T-helper 17 cell (primary cell): ENCODE measurements around the gene C19orf85. TPM values are rescaled to one million over a fixed set of nuclear protein-coding genes. Genes with fewer than 3 reads are reported as not detected.

ENCODE experiments used
- ATAC-seq: fragments of 150-1000 bp; cut with Tn5 transposase; 2 replicates; pipeline ENCODE4 v1.10.0; 2021; ENCODE audit warnings: mild to moderate bottlenecking, moderate library complexity
- DNase-seq, 3 donors: peaks; one replicate each; pipeline versions ENCODE4 v3.0.0 to v3.0.0-alpha.2; 2020 to 2021
- H3K9me3 ChIP-seq: one replicate; pipeline ENCODE4 v1.7.0; 2013; ENCODE audit warnings: low read length, mild to moderate bottlenecking; ENCODE audit not compliant: control insufficient read depth, poor library complexity, severe bottlenecking
- H3K27ac Mint-ChIP-seq: one replicate; pipeline ENCODE4 v1.8.0; 2022; ENCODE audit warnings: mild to moderate bottlenecking, moderate library complexity, mixed read lengths
- H3K27me3 Mint-ChIP-seq: one replicate; pipeline ENCODE4 v1.8.0; 2022; ENCODE audit warnings: mixed read lengths
- H3K36me3 Mint-ChIP-seq: one replicate; pipeline ENCODE4 v1.8.0; 2022; ENCODE audit warnings: low read depth, mixed read lengths
- H3K4me1 Mint-ChIP-seq: one replicate; pipeline ENCODE4 v1.8.0; 2022; ENCODE audit warnings: mild to moderate bottlenecking, mixed read lengths
- H3K4me3 Mint-ChIP-seq: one replicate; pipeline ENCODE4 v1.8.0; 2022; ENCODE audit warnings: mild to moderate bottlenecking, moderate library complexity, mixed read lengths
- total RNA-seq, 4 donors: library from RNA in 2 of 4; stranded (reverse) in 2 of 4; gene quantifications; one replicate each; pipeline ENCODE4 v1.2.3 and lab custom pipeline; 2022 to 2026

The C19orf85 gene
- total RNA-seq, 2 donors from 2014 or later: not detected

DNA sequence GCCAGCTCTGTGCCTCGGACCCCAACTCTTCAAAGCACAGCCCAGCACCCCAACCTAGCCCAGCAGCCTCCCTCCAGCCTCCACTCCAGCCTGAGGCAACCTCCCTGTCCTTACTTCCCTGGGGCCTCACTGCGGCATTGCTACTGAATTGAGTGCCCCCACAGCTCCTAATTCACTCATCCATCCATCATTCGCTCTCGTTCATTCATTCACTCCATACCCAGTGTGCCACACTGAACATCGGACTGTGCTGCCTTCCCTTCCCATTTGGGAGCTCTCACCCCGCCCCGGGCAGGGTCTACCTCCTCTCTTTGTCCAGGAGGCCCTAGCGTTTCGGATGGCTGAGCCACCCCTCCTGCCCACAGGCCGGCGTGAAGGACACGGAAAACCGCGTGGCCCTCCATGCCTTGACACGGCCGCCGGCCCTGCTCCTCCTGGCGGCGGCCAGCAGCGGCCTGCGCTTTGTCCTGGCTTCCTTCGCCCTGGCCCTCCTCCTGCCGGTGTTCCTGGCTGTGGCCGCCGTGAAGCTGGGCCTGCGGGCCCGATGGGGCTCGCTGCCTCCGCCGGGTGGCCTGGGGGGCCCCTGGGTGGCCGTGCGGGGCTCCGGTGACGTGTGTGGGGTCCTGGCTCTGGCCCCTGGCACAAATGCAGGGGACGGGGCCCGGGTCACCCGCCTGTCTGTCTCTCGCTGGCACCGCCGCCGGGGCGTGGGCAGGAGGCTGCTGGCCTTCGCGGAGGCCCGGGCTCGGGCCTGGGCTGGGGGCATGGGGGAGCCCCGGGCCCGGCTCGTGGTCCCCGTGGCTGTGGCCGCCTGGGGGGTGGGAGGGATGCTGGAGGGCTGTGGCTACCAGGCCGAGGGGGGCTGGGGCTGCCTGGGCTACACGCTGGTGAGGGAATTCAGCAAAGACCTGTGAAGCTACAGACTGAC, 21.8 kb upstream of the C19orf85 start:
- Mint-ChIP-seq H3K27me3 (no peaks in the 10 kb centered on the region), H3K4me3 (peak overlapping the region; percentile 82), H3K27ac (peak overlapping the region; percentile 89), H3K36me3 (no peaks in the 10 kb centered on the region), H3K4me1 (peaks cover 3% of the 10 kb centered on the region)
- DNase-seq: no peak
- ATAC-seq: no peak
- H3K9me3 ChIP-seq: no peaks in the 10 kb centered on the region

DNA sequence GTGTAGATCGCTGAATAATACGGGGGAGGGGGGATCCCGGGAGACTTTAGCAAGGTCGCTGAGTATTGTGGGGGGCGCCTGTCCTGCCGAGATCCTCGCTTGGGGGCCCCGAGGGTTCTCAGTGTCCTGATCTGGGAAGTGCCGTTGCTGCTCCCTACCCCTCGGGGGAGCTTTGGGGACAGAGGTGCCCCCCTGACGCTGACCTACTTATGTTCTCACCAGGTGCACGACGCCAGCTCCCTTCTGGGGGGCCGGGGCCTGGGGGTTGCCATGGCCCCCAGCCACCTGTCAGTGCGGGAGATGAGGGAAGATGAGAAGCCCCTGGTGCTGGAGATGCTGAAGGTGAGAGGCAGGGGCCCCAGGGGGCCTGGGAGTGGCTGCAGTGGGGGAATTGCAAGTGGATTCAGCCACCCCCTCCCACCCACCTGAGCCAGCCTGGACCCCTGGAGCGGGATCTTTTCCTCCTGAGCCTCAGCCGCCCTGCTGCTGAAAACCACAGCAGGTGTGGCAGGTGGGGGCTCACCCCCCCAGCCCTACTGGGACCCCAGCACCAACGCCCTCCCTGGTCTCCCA, 21.0 kb upstream of the C19orf85 start:
- peak; percentile 20 for ATAC-seq
- Mint-ChIP-seq H3K4me1 (peaks cover 3% of the 10 kb centered on the region), H3K27me3 (no peaks in the 10 kb centered on the region), H3K4me3 (peak overlapping the region; percentile 82), H3K36me3 (no peaks in the 10 kb centered on the region), H3K27ac (peak overlapping the region; percentile 89)
- no peak for DNase-seq
- no peaks in the 10 kb centered on the region for H3K9me3 ChIP-seq

DNA sequence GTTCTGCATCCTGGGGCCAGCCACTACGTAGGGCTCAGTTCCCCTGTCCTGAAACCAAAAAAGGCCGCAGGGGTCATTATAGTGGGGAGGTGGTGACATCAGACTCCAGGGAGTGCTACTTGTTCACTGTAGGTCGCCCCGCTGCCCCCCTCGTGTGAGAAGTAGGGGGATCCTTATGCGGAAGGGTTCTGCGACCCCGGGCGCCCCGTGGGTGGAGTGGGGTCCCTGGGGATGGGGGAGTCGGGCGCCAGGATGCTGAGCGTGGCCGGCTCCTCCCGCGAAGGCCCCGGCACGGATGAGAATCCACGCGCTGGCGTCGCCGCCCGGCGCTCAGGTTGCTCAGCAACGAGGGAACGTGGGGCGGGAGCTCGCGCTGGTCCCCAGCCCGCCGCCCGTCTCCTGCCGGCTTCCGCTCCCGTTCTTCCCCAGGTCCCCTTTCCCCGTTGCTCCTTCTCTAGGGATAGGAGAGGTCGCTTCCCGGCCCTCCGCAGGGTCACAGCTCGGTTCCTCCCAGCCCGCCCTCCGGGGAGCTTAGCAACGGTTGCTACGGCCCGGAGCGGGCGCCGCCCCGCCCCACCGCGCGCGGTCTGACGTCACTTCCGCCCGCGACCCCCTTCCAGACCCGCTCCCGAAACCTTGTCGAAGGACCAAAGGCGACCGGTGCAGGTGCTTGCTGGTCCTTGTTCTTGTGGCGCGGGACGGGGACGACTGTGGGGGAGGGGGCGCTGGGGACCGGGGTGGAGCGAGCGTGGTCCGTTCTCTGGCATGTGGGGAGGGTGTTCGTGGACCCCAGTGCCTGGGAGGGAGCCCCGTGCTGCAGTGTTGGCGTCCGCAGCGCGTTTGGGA, 20.3 kb upstream of the C19orf85 start, which contains the start of gene NAT14:
TSS of gene NAT14 (plus strand) at position 596 of the 846 bp plus-strand sequence. CDS start 521 bp downstream, outside the sequence.
- Mint-ChIP-seq H3K27me3 (no peaks in the 10 kb centered on the region), H3K27ac (peak within 1 kb of the TSS; percentile 89), H3K4me3 (peak within 1 kb of the TSS; percentile 82), H3K36me3 (no peaks in the 10 kb centered on the region), H3K4me1 (peaks cover 6% of the 10 kb centered on the region)
- no peaks in the 10 kb centered on the region for H3K9me3 ChIP-seq
- peak; percentile 75 for ATAC-seq
- DNase-seq: peak; percentile 54 to 58 (median 56)

DNA sequence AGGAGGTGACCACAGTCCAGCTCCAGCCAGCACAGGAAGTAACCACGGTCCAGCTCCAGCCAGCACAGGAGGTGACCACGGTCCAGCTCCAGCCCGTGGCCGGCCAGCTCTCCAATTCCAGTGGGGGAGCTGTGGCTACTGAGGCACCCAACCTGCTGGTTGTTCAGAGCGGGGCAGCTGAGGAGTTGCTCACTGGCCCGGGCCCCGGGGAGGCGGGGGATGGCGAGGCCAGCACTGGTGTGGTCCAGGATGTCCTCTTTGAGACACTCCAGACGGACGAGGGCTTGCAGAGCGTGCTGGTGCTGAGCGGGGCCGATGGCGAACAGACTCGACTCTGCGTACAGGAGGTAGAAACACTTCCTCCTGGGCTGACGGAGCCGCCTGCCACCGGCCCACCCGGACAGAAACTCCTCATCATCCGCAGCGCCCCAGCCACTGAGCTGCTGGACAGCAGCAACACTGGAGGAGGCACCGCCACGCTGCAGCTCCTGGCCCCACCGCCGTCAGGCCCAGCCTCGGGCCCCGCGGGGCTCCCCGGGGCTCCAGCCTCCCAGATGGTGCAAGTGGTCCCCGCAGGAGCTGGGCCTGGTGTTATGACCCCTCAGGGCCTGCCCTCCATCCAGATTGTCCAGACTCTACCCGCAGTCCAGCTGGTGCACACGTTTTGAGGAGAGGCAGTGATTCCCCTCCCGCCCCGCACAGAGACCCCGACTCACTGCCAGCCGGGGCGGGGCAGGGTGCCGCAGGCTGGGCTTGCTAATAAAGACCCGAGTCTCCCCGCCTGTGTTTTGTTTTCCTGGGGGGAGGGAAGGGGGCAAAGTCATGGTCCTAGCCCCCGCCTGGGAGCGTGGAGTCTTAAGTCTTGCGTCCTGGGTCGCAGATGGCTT, 19.4 kb upstream of the C19orf85 start:
- peak overlapping the region; percentile 89 for H3K27ac Mint-ChIP-seq

DNA sequence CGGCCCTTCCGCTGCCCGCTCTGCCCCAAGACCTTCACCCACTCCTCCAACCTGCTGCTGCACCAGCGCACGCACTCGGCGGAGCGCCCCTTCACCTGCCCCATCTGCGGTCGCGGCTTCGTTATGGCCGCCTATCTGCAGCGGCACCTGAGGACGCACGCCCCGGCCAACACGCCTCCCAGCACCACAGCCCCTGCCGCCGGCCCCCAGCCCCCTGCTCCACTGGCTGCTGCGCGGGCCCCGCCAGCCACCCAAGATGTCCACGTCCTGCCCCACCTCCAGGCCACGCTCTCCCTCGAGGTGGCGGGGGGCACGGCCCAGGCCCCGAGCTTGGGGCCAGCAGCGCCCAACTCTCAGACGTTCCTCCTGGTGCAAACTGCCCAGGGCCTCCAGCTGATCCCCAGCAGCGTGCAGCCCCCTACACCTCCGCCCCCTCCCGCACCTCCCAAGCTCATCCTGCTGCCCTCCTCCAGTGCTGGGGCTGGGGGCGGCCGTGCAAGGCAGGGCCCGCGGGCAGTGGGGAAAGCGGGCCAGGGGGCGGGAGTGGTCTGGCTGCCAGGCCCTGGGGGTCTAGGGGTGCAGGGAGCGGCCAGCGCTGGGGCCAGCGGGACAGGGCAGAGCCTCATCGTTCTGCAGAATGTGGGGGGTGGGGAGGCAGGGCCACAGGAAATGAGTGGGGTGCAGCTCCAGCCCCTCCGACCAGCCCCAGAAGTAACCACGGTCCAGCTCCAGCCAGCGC, 18.6 kb upstream of the C19orf85 start:
- ATAC-seq: no peak
- no peak overlapping the region for H3K27ac Mint-ChIP-seq

More for the DNA sequence above, 19.4 kb upstream of the C19orf85 start:
- H3K4me3 Mint-ChIP-seq: peak overlapping the region; percentile 82
- peaks cover 14% of the 10 kb centered on the region for H3K4me1 Mint-ChIP-seq
- H3K36me3 Mint-ChIP-seq: no peaks in the 10 kb centered on the region
- ATAC-seq (no peak), DNase-seq (no peak)
- no peaks in the 10 kb centered on the region for H3K27me3 Mint-ChIP-seq
- no peaks in the 10 kb centered on the region for H3K9me3 ChIP-seq

DNA sequence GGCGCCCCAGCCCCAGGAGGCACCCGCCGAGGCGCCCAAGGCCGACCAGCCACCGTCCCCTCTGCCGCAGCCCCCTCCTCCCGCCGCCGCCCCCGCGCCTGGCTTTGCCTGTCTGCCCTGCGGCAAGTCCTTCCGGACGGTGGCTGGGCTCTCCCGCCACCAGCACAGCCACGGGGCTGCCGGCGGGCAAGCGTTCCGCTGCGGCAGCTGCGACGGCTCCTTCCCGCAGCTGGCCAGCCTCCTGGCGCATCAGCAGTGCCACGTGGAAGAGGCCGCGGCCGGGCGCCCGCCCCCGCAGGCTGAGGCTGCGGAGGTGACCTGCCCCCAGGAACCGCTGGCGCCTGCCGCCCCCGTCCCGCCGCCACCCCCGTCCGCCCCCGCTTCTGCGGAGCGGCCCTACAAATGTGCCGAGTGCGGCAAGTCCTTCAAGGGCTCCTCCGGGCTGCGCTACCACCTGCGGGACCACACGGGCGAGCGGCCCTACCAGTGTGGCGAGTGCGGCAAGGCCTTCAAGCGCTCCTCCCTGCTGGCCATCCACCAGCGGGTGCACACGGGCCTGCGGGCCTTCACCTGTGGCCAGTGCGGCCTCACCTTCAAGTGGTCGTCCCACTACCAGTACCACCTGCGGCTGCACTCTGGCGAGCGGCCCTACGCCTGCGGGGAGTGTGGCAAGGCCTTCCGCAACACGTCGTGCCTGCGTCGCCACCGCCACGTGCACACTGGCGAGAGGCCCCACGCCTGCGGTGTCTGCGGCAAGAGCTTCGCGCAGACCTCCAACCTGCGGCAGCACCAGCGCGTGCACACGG, 17.8 kb upstream of the C19orf85 start:
- peaks cover 26% of the 10 kb centered on the region for H3K4me1 Mint-ChIP-seq
- ATAC-seq: no peak
- DNase-seq: no peak
- H3K27ac Mint-ChIP-seq: no peak overlapping the region
- no peak overlapping the region for H3K4me3 Mint-ChIP-seq
- no peaks in the 10 kb centered on the region for H3K27me3 Mint-ChIP-seq
- peaks cover 2% of the 10 kb centered on the region for H3K36me3 Mint-ChIP-seq
- H3K9me3 ChIP-seq: no peaks in the 10 kb centered on the region

More for the DNA sequence above, 18.6 kb upstream of the C19orf85 start:
- DNase-seq: no peak
- H3K27me3 Mint-ChIP-seq: no peaks in the 10 kb centered on the region
- no peaks in the 10 kb centered on the region for H3K9me3 ChIP-seq
- H3K36me3 Mint-ChIP-seq: peaks cover 2% of the 10 kb centered on the region
- no peak overlapping the region for H3K4me3 Mint-ChIP-seq
- H3K4me1 Mint-ChIP-seq: peaks cover 21% of the 10 kb centered on the region

DNA sequence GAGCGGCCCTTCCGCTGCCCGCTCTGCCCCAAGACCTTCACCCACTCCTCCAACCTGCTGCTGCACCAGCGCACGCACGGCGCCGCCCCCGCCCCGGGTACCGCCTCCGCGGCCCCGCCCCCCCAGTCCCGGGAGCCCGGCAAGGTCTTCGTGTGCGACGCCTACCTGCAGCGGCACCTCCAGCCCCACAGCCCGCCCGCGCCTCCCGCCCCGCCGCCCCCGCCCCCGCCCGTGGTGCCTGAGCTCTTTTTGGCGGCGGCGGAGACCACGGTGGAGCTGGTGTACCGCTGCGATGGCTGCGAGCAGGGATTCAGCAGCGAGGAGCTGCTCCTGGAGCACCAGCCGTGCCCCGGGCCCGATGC, 17.2 kb upstream of the C19orf85 start:
- DNase-seq (no peak), ATAC-seq (no peak)
- no peak overlapping the region for H3K4me3 Mint-ChIP-seq
- peaks cover 2% of the 10 kb centered on the region for H3K36me3 Mint-ChIP-seq
- H3K27me3 Mint-ChIP-seq: no peaks in the 10 kb centered on the region
- H3K27ac Mint-ChIP-seq: no peak overlapping the region
- no peaks in the 10 kb centered on the region for H3K9me3 ChIP-seq
- H3K4me1 Mint-ChIP-seq: peaks cover 26% of the 10 kb centered on the region

DNA sequence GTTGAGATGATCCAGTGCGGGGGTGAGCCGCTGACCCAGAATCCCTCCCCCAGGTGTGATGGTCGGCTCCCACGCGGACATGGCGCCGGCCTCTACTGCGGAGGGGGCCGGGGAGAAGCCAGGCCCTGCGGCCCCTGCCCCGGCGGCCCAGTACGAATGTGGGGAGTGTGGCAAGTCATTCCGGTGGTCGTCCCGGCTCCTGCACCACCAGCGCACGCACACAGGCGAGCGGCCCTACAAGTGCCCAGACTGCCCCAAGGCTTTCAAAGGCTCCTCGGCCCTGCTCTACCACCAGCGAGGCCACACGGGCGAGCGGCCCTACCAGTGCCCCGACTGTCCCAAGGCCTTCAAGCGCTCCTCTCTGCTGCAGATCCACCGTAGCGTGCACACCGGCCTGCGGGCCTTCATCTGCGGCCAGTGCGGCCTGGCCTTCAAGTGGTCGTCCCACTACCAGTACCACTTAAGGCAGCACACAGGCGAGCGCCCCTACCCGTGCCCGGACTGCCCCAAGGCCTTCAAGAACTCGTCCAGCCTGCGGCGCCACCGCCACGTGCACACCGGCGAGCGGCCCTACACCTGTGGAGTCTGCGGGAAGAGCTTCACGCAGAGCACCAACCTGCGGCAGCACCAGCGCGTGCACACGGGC, 16.7 kb upstream of the C19orf85 start:
- Mint-ChIP-seq H3K4me3 (no peak overlapping the region), H3K27ac (no peak overlapping the region), H3K27me3 (no peaks in the 10 kb centered on the region), H3K36me3 (peaks cover 2% of the 10 kb centered on the region), H3K4me1 (peaks cover 26% of the 10 kb centered on the region)
- DNase-seq (no peak), ATAC-seq (no peak)
- H3K9me3 ChIP-seq: no peaks in the 10 kb centered on the region

DNA sequence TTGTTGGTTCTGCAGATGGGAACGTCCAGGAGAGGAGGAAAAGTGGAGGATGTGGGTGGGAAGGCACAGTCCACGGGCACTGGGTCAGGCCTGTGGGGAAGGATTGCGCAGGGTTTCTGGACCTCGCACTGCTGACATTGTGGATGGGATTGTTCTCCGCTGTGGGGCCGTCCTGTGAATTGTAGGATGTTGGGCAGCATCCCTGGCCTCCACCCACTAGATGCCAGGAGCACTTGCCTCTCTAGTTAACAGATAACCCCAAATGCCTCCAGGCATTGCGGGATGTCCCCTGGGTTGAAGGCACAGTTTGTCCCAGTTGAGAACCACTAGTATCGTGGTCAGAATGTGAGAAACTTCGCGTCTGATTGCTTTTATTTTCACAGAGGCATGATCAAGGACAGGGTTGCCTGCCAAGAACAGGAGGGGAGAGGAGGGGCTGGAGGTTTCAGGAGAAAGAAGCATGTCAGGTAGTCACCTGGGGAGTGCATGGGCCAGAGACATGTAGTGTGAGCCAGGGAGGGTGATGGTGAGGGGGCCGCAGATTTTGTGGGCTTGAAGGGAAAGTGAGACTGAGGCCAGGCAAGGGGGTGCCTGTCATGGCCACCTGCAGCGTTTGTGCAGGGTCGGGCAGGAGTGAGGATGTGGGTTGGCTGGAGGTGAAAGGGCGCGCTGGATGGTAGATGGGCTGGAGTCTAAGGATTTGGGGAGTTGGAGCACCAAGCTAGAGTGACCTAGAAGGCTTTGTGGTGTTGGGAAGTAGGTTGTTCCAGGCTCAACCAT, 15.1 kb upstream of the C19orf85 start:
- no peak overlapping the region for H3K27ac Mint-ChIP-seq
- no peaks in the 10 kb centered on the region for H3K27me3 Mint-ChIP-seq
- peaks cover 2% of the 10 kb centered on the region for H3K36me3 Mint-ChIP-seq
- ATAC-seq: no peak
- peak overlapping the region; percentile 77 for H3K4me3 Mint-ChIP-seq
- no peaks in the 10 kb centered on the region for H3K9me3 ChIP-seq
- H3K4me1 Mint-ChIP-seq: peaks cover 22% of the 10 kb centered on the region
- no peak for DNase-seq

DNA sequence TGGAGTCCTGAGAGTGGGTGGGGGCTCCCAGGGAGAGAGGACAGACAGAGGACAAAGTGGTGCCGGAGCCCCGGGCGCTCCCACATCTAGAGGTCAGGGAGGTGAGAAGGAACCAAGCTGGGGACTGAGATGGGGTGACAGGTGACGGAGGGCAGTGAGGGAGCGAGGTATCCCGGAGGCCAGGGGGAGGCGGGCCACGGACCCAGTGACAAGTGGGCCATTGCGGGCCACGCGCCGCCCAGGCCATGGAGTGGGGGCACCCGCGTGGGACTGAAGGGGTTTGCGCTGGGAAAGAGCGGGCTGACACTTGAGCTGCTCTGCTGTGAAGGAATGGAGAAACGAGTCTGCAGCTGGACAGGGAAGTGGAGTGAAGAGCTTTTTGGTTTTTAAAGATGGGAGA, 14.5 kb upstream of the C19orf85 start:
- H3K27ac Mint-ChIP-seq: no peak overlapping the region
- no peak for DNase-seq
- peaks cover 2% of the 10 kb centered on the region for H3K36me3 Mint-ChIP-seq

More for the DNA sequence above, 14.5 kb upstream of the C19orf85 start:
- Mint-ChIP-seq H3K4me3 (peak overlapping the region; percentile 77), H3K27me3 (no peaks in the 10 kb centered on the region), H3K4me1 (peaks cover 22% of the 10 kb centered on the region)
- no peaks in the 10 kb centered on the region for H3K9me3 ChIP-seq
- ATAC-seq: no peak
